ENCODE data around the gene ADGRB3. TPM values are rescaled to one million over a fixed set of nuclear protein-coding genes. Genes with fewer than 3 reads are reported as not detected.
"Not testable (repeated sequence)": the region's sequence is repeated elsewhere in the genome, so short reads cannot be mapped to it uniquely, and the experiment has no call there.

Gene ADGRB3
- total RNA-seq, 6 donors from 2014 or later: 1.1 to 7.3 (median 3.0) TPM

GRCh38 chr6:69424581-69424980 lies 789.5 kb downstream of the ADGRB3 start:
- WGBS, 2 donors: 51 to 68% methylated on average over 3 of the region's 3 CpGs

GRCh38 chr6:69427882-69428281 lies 792.8 kb downstream of the ADGRB3 start:
- 70 to 74% methylated on average over 5 of the region's 5 CpGs for WGBS, 2 donors
- no peaks in the 10 kb centered on the region for H3K27me3 ChIP-seq

More at GRCh38 chr6:69424581-69424980, 789.5 kb downstream of the ADGRB3 start:
- no peaks in the 10 kb centered on the region for H3K27me3 ChIP-seq
- TF ChIP-seq POLR2AphosphoS5 (IDR thresholded peaks at IDR 0.05) (no peak), CTCF (IDR thresholded peaks at IDR 0.05) (no peak), EP300 (IDR thresholded peaks at IDR 0.05) (no peak), POLR2A (IDR thresholded peaks at IDR 0.05) (no peak)
- H3K4me1 ChIP-seq: no peaks in the 10 kb centered on the region
- no peak overlapping the region for H3K27ac ChIP-seq
- ATAC-seq (ENCODE audit: low FRiP score in 2 of 2) (no peak), DNase-seq (peak in 1 of 2 donors; percentile 7)
- H3K4me3 ChIP-seq: no peak overlapping the region
- H3K9me3 ChIP-seq: no peaks in the 10 kb centered on the region
- no peaks in the 10 kb centered on the region for H3K36me3 ChIP-seq

GRCh38 chr6:69432168-69432567 lies 797.1 kb downstream of the ADGRB3 start:
- DNase-seq: peak in 1 of 2 donors; percentile 30
- not testable (repeated sequence) for ATAC-seq (ENCODE audit: low FRiP score in 2 of 2); H3K36me3 ChIP-seq; H3K4me1 ChIP-seq; H3K27me3 ChIP-seq; H3K9me3 ChIP-seq; H3K4me3 ChIP-seq; H3K27ac ChIP-seq
- 87 to 88% methylated on average over 14 to 15 of the region's 19 CpGs for WGBS, 2 donors

More at GRCh38 chr6:69427882-69428281, 792.8 kb downstream of the ADGRB3 start:
- ATAC-seq (ENCODE audit: low FRiP score in 2 of 2): no peak
- no peaks in the 10 kb centered on the region for H3K9me3 ChIP-seq
- no peak for DNase-seq
- H3K4me1 ChIP-seq: no peaks in the 10 kb centered on the region
- no peak overlapping the region for H3K4me3 ChIP-seq
- no peak overlapping the region for H3K27ac ChIP-seq
- no peak for TF ChIP-seq POLR2AphosphoS5 (IDR thresholded peaks at IDR 0.05)
- no peak for TF ChIP-seq CTCF (IDR thresholded peaks at IDR 0.05)
- TF ChIP-seq EP300 (IDR thresholded peaks at IDR 0.05): no peak
- TF ChIP-seq POLR2A (IDR thresholded peaks at IDR 0.05): no peak
- no peaks in the 10 kb centered on the region for H3K36me3 ChIP-seq

GRCh38 chr6:69433116-69433515 lies 798.0 kb downstream of the ADGRB3 start:
- not testable (repeated sequence) for H3K9me3 ChIP-seq; H3K36me3 ChIP-seq; ATAC-seq (ENCODE audit: low FRiP score in 2 of 2); H3K27ac ChIP-seq; H3K4me1 ChIP-seq; H3K4me3 ChIP-seq; H3K27me3 ChIP-seq
- peak in 1 of 2 donors; percentile 60 for DNase-seq
- 81 to 83% methylated on average over 7 to 22 of the region's 22 CpGs for WGBS, 2 donors

GRCh38 chr6:69438113-69438512 lies 803.0 kb downstream of the ADGRB3 start:
- H3K9me3 ChIP-seq: no peaks in the 10 kb centered on the region
- H3K36me3 ChIP-seq: no peaks in the 10 kb centered on the region
- H3K4me1 ChIP-seq: no peaks in the 10 kb centered on the region
- ATAC-seq (ENCODE audit: low FRiP score in 2 of 2) (no peak), DNase-seq (no peak)
- H3K27ac ChIP-seq: no peak overlapping the region
- H3K4me3 ChIP-seq: no peak overlapping the region
- TF ChIP-seq POLR2AphosphoS5 (IDR thresholded peaks at IDR 0.05) (no peak), CTCF (IDR thresholded peaks at IDR 0.05) (no peak), POLR2A (IDR thresholded peaks at IDR 0.05) (no peak), EP300 (IDR thresholded peaks at IDR 0.05) (no peak)
- WGBS, 2 donors: 83 to 92% methylated on average over 2 of the region's 2 CpGs
- H3K27me3 ChIP-seq: no peaks in the 10 kb centered on the region

Small RNAs within 50 kb of the gene (small RNA-seq; reads per million reads assigned to genes)
- 0 reads per million in 4 donors for gene AL606923.1

Measured in upper lobe of left lung (tissue), 6 donors.